Spinal cord (tissue), 10 donors: ENCODE results near the gene PSTPIP2. TPM values are rescaled to one million over a fixed set of nuclear protein-coding genes. Genes with fewer than 3 reads are reported as not detected.
"Not testable (repeated sequence)": the region's sequence is repeated elsewhere in the genome, so short reads cannot be mapped to it uniquely, and the experiment has no call there.

ENCODE experiments used
- DNase-seq, 6 donors: peaks; one replicate each; pipeline versions ENCODE4 v3.0.0 to v3.0.0-alpha.2; 2013 to 2015; ENCODE audit warnings: low spot score in 6 of 6, low read depth in 4 of 6
- H3K27ac ChIP-seq: one replicate; pipeline ENCODE4 v1.5.1; 2013; ENCODE audit warnings: low read depth, low read length, control low read depth
- H3K27me3 ChIP-seq: one replicate; pipeline ENCODE4 v1.6.1; 2013; ENCODE audit warnings: low read length; ENCODE audit not compliant: control insufficient read depth, insufficient read depth
- H3K36me3 ChIP-seq: one replicate; pipeline ENCODE4 v1.6.1; 2013; ENCODE audit warnings: low read length; ENCODE audit not compliant: control insufficient read depth, insufficient read depth
- H3K4me1 ChIP-seq: one replicate; pipeline ENCODE4 v1.6.1; 2013; ENCODE audit warnings: low read length; ENCODE audit not compliant: control insufficient read depth, insufficient read depth
- H3K4me3 ChIP-seq: one replicate; pipeline ENCODE4 v1.5.1; 2013; ENCODE audit warnings: low read depth, low read length, control low read depth
- H3K9me3 ChIP-seq: one replicate; pipeline ENCODE4 v1.6.1; 2013; ENCODE audit warnings: low read length; ENCODE audit not compliant: control insufficient read depth, insufficient read depth
- WGBS: methylation state at CpG from one replicate; pipeline ENCODE4 v1.1.5; 2013; ENCODE audit warnings: missing lambda C conversion rate; ENCODE audit not compliant: insufficient coverage; 5-methylcytosine and 5-hydroxymethylcytosine counted together
- polyA plus RNA-seq, 2 donors: library from polyadenylated mRNA; unstranded; fragments of 120-200 nt; gene quantifications; one replicate each; pipeline ENCODE4 v1.2.1, GENCODE V29; 2013; ENCODE audit not compliant: insufficient read length in 2 of 2
- total RNA-seq, 2 donors: library from RNA; depleted of rRNA in 1 of 2; stranded (reverse); fragments of 120-200 nt in 1 of 2; fragments of >200 nt in 1 of 2; gene quantifications; one replicate each; pipeline versions ENCODE4 v1.2.3 to v1.2.4, GENCODE V29; 2013 to 2014
- donor health status: healthy.

The PSTPIP2 gene
- total and polyA plus RNA-seq, 4 donors = 2.2 to 8.8 (median 4.3) TPM

DNA sequence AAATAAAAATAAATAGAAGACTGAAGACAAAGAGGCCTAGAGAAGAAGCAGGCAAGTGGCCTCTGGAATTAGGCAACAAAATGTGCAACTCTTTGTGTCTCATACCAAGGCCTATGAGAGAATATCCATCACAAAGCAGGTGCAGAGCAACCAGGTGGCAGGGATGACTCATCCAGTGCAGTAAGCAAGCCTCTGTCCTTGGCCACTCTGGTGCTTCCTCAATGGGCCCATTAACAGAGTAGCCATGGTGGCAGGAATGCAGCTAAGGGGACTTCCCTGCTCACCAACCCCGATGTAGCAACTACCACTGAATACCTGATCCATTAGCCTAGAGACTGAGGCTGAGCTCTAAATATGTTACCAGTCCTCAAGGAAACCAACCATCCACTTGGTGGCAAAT is 94.0 kb downstream of the PSTPIP2 start:
- no peak overlapping the region for H3K27ac ChIP-seq
- WGBS = 100% methylated on average over 1 of the region's 1 CpG

DNA sequence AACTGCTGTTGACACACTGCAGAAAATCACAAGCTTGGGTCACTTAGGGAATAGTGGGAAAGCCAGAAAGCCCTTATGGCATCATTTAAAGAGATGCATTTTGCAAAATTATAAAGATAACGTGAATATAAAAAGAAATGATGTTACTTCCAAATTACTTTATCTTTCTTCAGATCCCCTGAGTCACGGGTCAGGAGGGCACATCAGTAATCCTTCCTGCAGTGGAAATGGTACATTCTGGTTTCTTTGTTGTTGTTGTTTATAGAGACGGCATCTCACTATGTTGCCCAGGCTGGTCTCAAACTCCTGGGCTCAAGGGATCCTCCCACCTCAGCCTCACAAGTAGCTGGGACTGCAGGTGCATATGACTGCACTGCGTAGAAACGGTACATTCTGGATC is 95.1 kb downstream of the PSTPIP2 start:
- no peaks in the 10 kb centered on the region for H3K36me3 ChIP-seq
- no peaks in the 10 kb centered on the region for H3K27me3 ChIP-seq
- WGBS = 95% methylated on average over 2 of the region's 5 CpGs
- H3K4me1 ChIP-seq = no peaks in the 10 kb centered on the region
- no peak overlapping the region for H3K27ac ChIP-seq
- H3K9me3 ChIP-seq = no peaks in the 10 kb centered on the region
- DNase-seq = no peak
- no peak overlapping the region for H3K4me3 ChIP-seq

More for the DNA sequence above, 94.0 kb downstream of the PSTPIP2 start:
- H3K4me3 ChIP-seq = no peak overlapping the region
- no peaks in the 10 kb centered on the region for H3K9me3 ChIP-seq
- H3K36me3 ChIP-seq = no peaks in the 10 kb centered on the region
- DNase-seq = no peak
- H3K27me3 ChIP-seq = no peaks in the 10 kb centered on the region
- no peaks in the 10 kb centered on the region for H3K4me1 ChIP-seq

DNA sequence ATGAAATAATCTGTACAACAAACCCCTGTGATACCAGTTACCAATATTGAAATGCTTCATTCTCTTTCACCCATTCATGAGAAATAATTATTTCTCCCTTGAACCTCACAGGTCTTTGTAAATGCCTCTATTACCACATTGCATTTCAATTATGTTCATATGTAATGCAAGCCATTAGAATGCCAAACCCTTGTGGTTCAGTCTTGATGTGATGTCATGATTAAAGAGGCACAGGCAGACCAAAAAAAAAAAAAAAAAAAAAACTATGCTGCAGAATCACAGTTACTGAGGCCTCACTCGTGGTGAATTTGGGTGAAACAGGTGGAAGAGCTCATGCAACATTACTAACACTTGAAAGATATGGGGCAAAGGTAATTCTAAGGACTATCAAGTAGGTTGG is 95.5 kb downstream of the PSTPIP2 start:
- Histone ChIP-seq H3K27me3 (no peaks in the 10 kb centered on the region), H3K4me1 (no peaks in the 10 kb centered on the region), H3K9me3 (no peaks in the 10 kb centered on the region), H3K4me3 (no peak overlapping the region), H3K36me3 (no peaks in the 10 kb centered on the region), H3K27ac (no peak overlapping the region)
- WGBS = no CpG with 5 or more reads among the region's 1 CpG
- DNase-seq = no peak

DNA sequence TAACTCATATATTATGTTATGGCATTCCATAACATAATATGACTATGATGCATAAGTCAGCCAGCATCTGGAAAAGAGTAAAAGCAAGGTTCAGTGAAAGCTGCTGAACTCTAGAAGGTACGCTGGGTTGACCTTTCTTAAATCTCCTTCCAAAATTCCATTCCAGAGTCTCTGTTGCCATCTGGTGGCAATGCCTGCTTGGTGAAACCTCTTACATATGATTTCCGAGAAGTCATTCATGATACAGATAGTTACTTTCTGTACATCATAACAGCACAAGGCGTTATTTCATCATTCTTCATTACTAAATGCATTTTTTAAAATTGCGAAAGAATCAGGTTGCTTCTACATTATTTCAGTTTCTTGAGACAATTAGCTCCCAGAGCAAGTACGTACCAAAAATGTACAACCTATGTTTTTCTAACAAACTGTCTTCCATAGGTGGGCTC is 97.9 kb downstream of the PSTPIP2 start:
- H3K36me3 ChIP-seq = no peaks in the 10 kb centered on the region
- H3K4me1 ChIP-seq = no peaks in the 10 kb centered on the region
- no peak overlapping the region for H3K4me3 ChIP-seq
- no peaks in the 10 kb centered on the region for H3K9me3 ChIP-seq
- 46% methylated on average over 4 of the region's 5 CpGs for WGBS
- H3K27ac ChIP-seq = no peak overlapping the region
- DNase-seq = peak; percentile 29 to 93 (median 58)
- H3K27me3 ChIP-seq = no peaks in the 10 kb centered on the region

DNA sequence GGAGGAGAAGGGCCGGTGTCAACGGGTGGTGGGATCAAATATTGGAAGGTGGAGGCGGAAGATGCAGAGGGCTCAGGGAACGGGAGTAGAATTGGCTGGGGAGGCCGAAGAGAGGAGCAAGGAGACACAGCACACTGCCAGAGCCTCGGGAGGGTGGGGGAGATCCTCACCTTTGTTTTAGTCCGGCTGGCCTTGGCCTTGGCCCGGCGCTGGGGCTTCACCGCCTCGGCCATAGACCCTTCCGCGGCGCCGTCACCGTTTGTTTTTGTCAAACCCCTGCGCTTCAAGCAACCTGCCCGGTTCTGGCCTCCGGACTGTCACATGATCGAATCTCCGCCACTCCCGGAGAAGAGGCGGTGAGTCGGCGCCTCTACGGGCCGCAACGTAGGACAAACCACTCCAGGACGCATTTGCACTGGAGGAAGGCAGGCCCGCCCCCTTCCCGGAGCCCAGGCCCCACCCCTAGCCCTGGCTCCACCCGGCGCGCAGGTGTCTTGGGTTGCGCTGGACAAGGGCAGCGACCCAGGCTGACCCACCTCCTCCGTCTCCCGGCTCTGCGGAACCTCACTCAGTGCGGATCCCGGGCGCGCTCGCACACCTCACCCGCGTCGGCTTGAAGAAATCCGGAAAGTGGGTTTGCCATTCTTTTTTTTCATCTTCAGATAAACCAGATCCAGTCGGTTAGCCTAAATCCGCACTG is 104.9 kb downstream of the PSTPIP2 start, which contains the start of gene EPG5:
EPG5 (minus strand) TSS at position 323 of the 700 bp plus-strand sequence; CDS start at position 233, 90 bp downstream.
- Histone ChIP-seq H3K27ac (peak within 1 kb of the TSS; percentile 73), H3K9me3 (no peaks in the 10 kb centered on the region)
- WGBS = 0% methylated on average over 49 of the region's 50 CpGs

DNA sequence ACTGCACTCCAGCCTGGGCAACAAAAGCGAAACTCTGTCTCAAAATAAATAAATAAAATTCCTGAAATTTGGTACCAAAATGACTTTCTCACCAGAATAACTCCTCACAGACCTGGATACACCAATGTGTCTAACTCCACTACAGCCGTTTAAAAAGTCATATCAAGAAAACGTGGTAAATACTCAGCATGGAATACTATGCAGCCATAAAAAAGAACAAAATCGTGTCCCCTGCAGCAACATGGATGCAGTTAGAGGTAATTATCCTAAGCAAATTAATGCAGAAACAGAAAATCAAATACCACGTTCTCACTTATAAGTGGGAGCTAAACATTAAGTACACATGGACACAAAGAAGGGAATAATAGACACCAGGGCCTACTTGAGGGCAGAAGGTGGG is 107.1 kb downstream of the PSTPIP2 start:
- not testable (repeated sequence) for H3K36me3 ChIP-seq, H3K4me3 ChIP-seq, H3K27me3 ChIP-seq, H3K27ac ChIP-seq, H3K9me3 ChIP-seq, DNase-seq
- peaks cover 11% of the 10 kb centered on the region for H3K4me1 ChIP-seq
- 100% methylated on average over 3 of the region's 5 CpGs for WGBS

More for the DNA sequence above, 104.9 kb downstream of the PSTPIP2 start, which contains the start of gene EPG5:
- Histone ChIP-seq H3K36me3 (peaks cover 4% of the 10 kb centered on the region), H3K4me1 (peaks cover 11% of the 10 kb centered on the region), H3K4me3 (peak within 1 kb of the TSS; percentile 95), H3K27me3 (no peaks in the 10 kb centered on the region)
- DNase-seq = peak; percentile 85 to 99 (median 94)

DNA sequence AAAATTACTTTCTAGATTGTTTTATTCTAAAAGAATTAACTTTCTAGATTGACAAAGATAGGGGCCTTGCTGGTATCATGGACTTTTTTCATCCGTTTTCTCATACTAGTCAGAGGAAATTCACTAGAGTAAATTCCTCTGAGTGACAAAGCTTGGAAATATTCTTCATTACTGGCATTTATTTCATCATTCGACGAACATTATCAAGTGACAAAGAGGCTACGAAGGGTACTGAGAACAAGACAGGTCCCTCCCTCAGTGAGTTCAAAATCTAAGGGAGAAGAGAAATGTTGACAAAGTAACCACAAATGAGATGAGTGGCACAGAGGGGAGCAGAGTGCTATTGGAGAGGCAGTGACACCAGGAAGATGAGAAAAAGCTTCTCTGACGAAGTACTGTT is 109.2 kb downstream of the PSTPIP2 start:
- no peak for DNase-seq
- WGBS = 96% methylated on average over 2 of the region's 5 CpGs
- H3K36me3 ChIP-seq = peaks cover 4% of the 10 kb centered on the region

DNA sequence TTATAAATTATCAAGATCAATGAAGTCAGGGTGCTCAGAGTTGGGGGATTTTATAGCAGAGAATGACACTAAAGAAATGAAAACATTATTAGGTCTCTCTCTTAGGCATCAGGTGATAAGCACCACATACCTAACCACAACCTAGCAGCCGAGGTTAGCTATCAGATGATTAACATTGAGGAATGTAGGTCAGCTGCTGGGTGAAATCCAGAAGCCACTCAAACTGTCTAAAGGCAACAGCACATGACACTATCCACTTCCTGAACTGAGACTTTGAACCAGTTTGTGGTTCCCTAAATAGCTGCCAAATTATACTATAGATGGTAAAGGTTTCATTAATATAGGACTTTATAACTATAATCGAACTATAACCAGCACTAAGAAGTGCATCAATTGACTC is 109.6 kb downstream of the PSTPIP2 start:
- H3K9me3 ChIP-seq = no peaks in the 10 kb centered on the region
- WGBS = no CpG with 5 or more reads among the region's 2 CpGs
- no peak for DNase-seq

More for the DNA sequence above, 109.2 kb downstream of the PSTPIP2 start:
- Histone ChIP-seq H3K9me3 (no peaks in the 10 kb centered on the region), H3K27me3 (no peaks in the 10 kb centered on the region), H3K4me3 (no peak overlapping the region), H3K27ac (no peak overlapping the region), H3K4me1 (peaks cover 11% of the 10 kb centered on the region)

DNA sequence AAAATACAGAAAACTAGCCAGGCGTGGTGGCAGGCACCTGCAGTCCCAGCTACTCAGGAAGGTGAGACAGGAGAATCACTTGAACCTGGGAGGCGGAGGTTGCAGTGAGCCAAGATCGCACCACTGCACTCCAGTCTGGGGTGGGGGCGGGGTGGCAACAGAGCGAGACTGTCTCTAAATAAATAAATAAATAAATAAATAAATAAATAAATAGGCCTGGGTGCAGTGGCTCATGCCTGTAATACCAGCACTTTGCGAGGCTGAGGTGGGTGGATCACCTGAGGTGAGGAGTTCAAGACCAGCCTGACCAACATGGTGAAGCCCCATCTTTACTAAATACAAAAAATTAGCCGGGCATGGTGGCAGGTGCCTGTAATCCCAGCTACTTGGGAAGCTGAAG is 112.6 kb downstream of the PSTPIP2 start:
- H3K27ac ChIP-seq, H3K27me3 ChIP-seq, H3K36me3 ChIP-seq, H3K4me3 ChIP-seq, H3K4me1 ChIP-seq, DNase-seq, H3K9me3 ChIP-seq: not testable (repeated sequence)
- WGBS = 92% methylated on average over 2 of the region's 7 CpGs

More for the DNA sequence above, 109.6 kb downstream of the PSTPIP2 start:
- Histone ChIP-seq H3K27ac (no peak overlapping the region), H3K4me3 (no peak overlapping the region), H3K4me1 (peaks cover 9% of the 10 kb centered on the region), H3K27me3 (no peaks in the 10 kb centered on the region), H3K36me3 (peaks cover 4% of the 10 kb centered on the region)

DNA sequence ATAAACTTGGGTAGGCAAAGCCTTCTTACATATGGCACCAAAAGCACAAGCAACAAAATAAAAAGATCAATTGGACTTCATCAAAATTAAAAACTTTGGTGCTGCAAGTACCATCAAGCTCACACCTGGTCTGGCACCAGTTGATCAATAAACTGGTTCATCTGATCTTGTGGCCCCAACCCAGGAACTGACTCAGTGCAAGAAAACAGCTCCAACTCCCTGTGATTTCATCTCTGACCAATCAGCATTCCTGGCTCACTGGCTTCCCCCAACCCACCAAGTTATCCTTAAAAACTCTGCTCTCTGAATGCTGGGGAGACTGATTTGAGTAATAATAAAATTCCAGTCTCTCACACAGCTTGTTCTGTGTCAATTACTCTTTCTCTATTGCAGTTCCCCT is 113.3 kb downstream of the PSTPIP2 start:
- no peaks in the 10 kb centered on the region for H3K4me1 ChIP-seq
- H3K36me3 ChIP-seq = peaks cover 16% of the 10 kb centered on the region
- H3K4me3 ChIP-seq = no peak overlapping the region
- no peaks in the 10 kb centered on the region for H3K9me3 ChIP-seq
- H3K27me3 ChIP-seq = no peaks in the 10 kb centered on the region
- no peak overlapping the region for H3K27ac ChIP-seq
- no peak for DNase-seq
